Panc1 (cell line): ENCODE results near the gene GNAI3. TPM values are rescaled to one million over a fixed set of nuclear protein-coding genes. Genes with fewer than 3 reads are reported as not detected.

Experiments
- ATAC-seq: fragments of 200-7000 bp; cut with Tn5 transposase; 2 replicates; pipeline ENCODE4 v1.9.1; 2020; ENCODE audit warnings: mild to moderate bottlenecking, moderate library complexity
- BruUV-seq: library from RNA; stranded (reverse); fragments of 400-500 nt; replicated peaks from 2 replicates; lab custom pipeline; 2021; lab: Mats Ljungman, UMichigan
- CTCF ChIA-PET: fragments of 300-600 bp; sonication (Branson Sonifier 250); formaldehyde crosslinking; loops from one replicate; lab custom pipeline; 2022; ENCODE audit warnings: antibody characterized with exemption; lab: Charles Lee
- POLR2A ChIA-PET: fragments of 300-600 bp; sonication (Branson Sonifier 250); formaldehyde crosslinking; loops from one replicate; lab custom pipeline; 2022; ENCODE audit warnings: antibody characterized with exemption; lab: Charles Lee
- DNase-seq: peaks from one replicate; pipeline ENCODE4 v3.0.0-alpha.2; 2010; ENCODE audit warnings: low read depth, low spot score
- H3K27ac ChIP-seq: 2 replicates; pipeline ENCODE4 v1.5.1; 2011; ENCODE audit warnings: mild to moderate bottlenecking, low read length, inconsistent platforms
- H3K27me3 ChIP-seq: fragments of 200-500 bp; sonication (Bioruptor generic); 2 replicates; pipeline ENCODE4 v1.6.0; 2014; ENCODE audit warnings: low read length, inconsistent platforms; ENCODE audit not compliant: control insufficient read depth, insufficient read depth
- H3K36me3 ChIP-seq: fragments of 200-500 bp; sonication (Bioruptor generic); 2 replicates; pipeline ENCODE4 v1.5.1; 2014; ENCODE audit warnings: inconsistent platforms, mild to moderate bottlenecking, low read length, moderate library complexity; ENCODE audit not compliant: control insufficient read depth, insufficient read depth
- H3K4me1 ChIP-seq: 2 replicates; pipeline ENCODE4 v1.5.1; 2011; ENCODE audit warnings: inconsistent platforms, mild to moderate bottlenecking, low read length, moderate library complexity; ENCODE audit not compliant: control insufficient read depth, insufficient read depth
- H3K4me3 ChIP-seq, 2 experiments: 2 replicates each; pipeline ENCODE4 v1.5.1; 2011 to 2012; ENCODE audit warnings: low read depth in 2 of 2, low read length in 2 of 2, mild to moderate bottlenecking in 2 of 2, inconsistent platforms in 1 of 2, moderate library complexity in 1 of 2
- H3K9me3 ChIP-seq: fragments of 200-500 bp; sonication (Bioruptor generic); 2 replicates; pipeline ENCODE4 v1.5.1; 2014; ENCODE audit warnings: low read depth, mild to moderate bottlenecking, inconsistent platforms, low read length, moderate library complexity; ENCODE audit not compliant: control insufficient read depth, insufficient read depth
- CTCF ChIP-seq: fragments of 450-650 bp; IDR thresholded peaks from 2 replicates; pipeline ENCODE4 v1.5.1; 2017; ENCODE audit warnings: mild to moderate bottlenecking
- POLR2AphosphoS5 ChIP-seq: IDR thresholded peaks from 2 replicates; pipeline ENCODE4 v1.6.1; 2012; ENCODE audit warnings: mild to moderate bottlenecking, low read depth, low read length, moderate library complexity
- REST ChIP-seq, 2 experiments: IDR thresholded peaks; 2 replicates each; pipeline ENCODE4 v1.6.1; 2011 to 2012; ENCODE audit warnings: low read depth in 2 of 2, control low read depth in 1 of 2, low read length in 1 of 2, mild to moderate bottlenecking in 1 of 2, moderate library complexity in 1 of 2; ENCODE audit not compliant: insufficient read depth in 1 of 2
- SIN3A ChIP-seq: IDR thresholded peaks from 2 replicates; pipeline ENCODE4 v1.6.1; 2012; ENCODE audit warnings: low read depth, mild to moderate bottlenecking, low read length, moderate library complexity, borderline replicate concordance; ENCODE audit not compliant: insufficient read depth
- TCF7L2 ChIP-seq: IDR thresholded peaks from 2 replicates; pipeline ENCODE4 v1.6.1; 2011; ENCODE audit warnings: mild to moderate bottlenecking, low read depth, low read length, inconsistent platforms
- in situ Hi-C: cut with HindIII; loops from 2 replicates; pipeline ENCODE4 v1.10.0; 2016; ENCODE audit warnings: low sequenced_read_pairs, low pct_unique_long_range_greater_than_20kb
- intact Hi-C: fragments of 100-400 bp; cut with micrococcal nuclease; formaldehyde crosslinking; loops from one replicate; pipeline ENCODE4 v1.10.0; 2022; ENCODE audit not compliant: unreplicated experiment
- total RNA-seq: library from RNA; stranded (reverse); gene quantifications from one replicate; pipeline ENCODE4 v1.2.1, GENCODE V29; 2021; ENCODE audit not compliant: unreplicated experiment

The GNAI3 gene
- total RNA-seq, 1 experiment from 2014 or later = 6.4 TPM

- in situ Hi-C loops = no loop called here
- Histone ChIP-seq H3K36me3 (no peaks in the 10 kb centered on the region), H3K9me3 (no peaks in the 10 kb centered on the region), H3K4me3 (peak within 1 kb of the TSS; percentile 84 to 92), H3K4me1 (peaks cover 15% of the 10 kb centered on the region), H3K27ac (peak within 1 kb of the TSS; percentile 94), H3K27me3 (no peaks in the 10 kb centered on the region)
- POLR2A ChIA-PET = interaction anchor here (0.6 to 0.8 kb wide), 2 partner anchors 217 to 390 kb away, joined by 3 to 5 read pairs; no protein-coding TSS in a partner anchor
- CTCF ChIA-PET = no interaction called here
- no peak for DNase-seq
- TF ChIP-seq POLR2AphosphoS5 (peak; percentile 66), SIN3A (no peak)
- BruUV-seq = no TSS peak
- peak; percentile 78 for ATAC-seq
- intact Hi-C loops = loop anchor here (5.0 kb wide), 1 partner anchor 72 kb away; the partner anchor contains the start of gene GNAI3
These were observed 71.4 kb downstream of the GNAI3 start, which contains the start of the genes AMPD2 and GNAT2 for GRCh38 chr1:109619576-109620400. AMPD2 (plus strand) TSS chr1:109619837; CDS start chr1:109621176, 1,339 bp downstream. GNAT2 (minus strand) TSS chr1:109619616; CDS start chr1:109612870, 6,746 bp downstream.

GRCh38 chr1:109620401-109620791 is 72.0 kb downstream of the GNAI3 start:
- peak overlapping the region; percentile 94 for H3K27ac ChIP-seq
- no peaks in the 10 kb centered on the region for H3K36me3 ChIP-seq
- ATAC-seq (peak; percentile 69), DNase-seq (no peak)
- ChIA-PET CTCF (interaction anchor here (0.7 kb wide), 1 partner anchor 74 kb away, joined by 3 read pairs; no protein-coding TSS in a partner anchor), POLR2A (interaction anchor here (0.6 to 0.8 kb wide), 2 partner anchors 217 to 390 kb away, joined by 3 to 5 read pairs; no protein-coding TSS in a partner anchor)
- intact Hi-C loops (loop anchor here (5.0 kb wide), 1 partner anchor 73 kb away; the partner anchor contains the start of gene GNAI3), in situ Hi-C loops (no loop called here)
- H3K4me3 ChIP-seq = peak overlapping the region; percentile 84 to 92
- no peaks in the 10 kb centered on the region for H3K27me3 ChIP-seq
- TF ChIP-seq POLR2AphosphoS5 (no peak), TCF7L2 (no peak)
- H3K9me3 ChIP-seq = no peaks in the 10 kb centered on the region
- no TSS peak for BruUV-seq
- H3K4me1 ChIP-seq = peaks cover 15% of the 10 kb centered on the region

- no TSS peak for BruUV-seq
- POLR2A ChIA-PET = interaction anchor here (0.8 kb wide), 1 partner anchor 389 kb away, joined by 3 read pairs; no protein-coding TSS in a partner anchor
- in situ Hi-C loops = no loop called here
These were observed 72.4 kb downstream of the GNAI3 start for GRCh38 chr1:109620841-109621286.

More at GRCh38 chr1:109620841-109621286, 72.4 kb downstream of the GNAI3 start:
- CTCF ChIA-PET = interaction anchor here (0.7 kb wide), 1 partner anchor 75 kb away, joined by 3 read pairs; no protein-coding TSS in a partner anchor
- H3K4me1 ChIP-seq = peaks cover 15% of the 10 kb centered on the region
- peak overlapping the region; percentile 94 for H3K27ac ChIP-seq
- TF ChIP-seq CTCF (no peak), SIN3A (no peak; the same call in 1 of the 2 replicates), REST (IDR thresholded peaks at IDR 0.05; ENCODE audit: insufficient read depth in 1 of 2, low read depth in 2 of 2, low read length in 1 of 2) (0 out of 4 replicates have a peak, but pooled peaks of 1 of the 2 experiments have one; percentile 13), TCF7L2 (no peak), POLR2AphosphoS5 (no peak)
- intact Hi-C loops = loop anchor here (5.0 kb wide), 1 partner anchor 74 kb away; the partner anchor contains the start of gene GNAI3
- no peaks in the 10 kb centered on the region for H3K9me3 ChIP-seq
- H3K36me3 ChIP-seq = no peaks in the 10 kb centered on the region
- peak overlapping the region; percentile 84 to 92 for H3K4me3 ChIP-seq
- ATAC-seq (peak; percentile 82), DNase-seq (no peak)
- no peaks in the 10 kb centered on the region for H3K27me3 ChIP-seq
